Right ventricle myocardium superior (tissue), 1 donor: ENCODE results near the gene PEX26. TPM values are rescaled to one million over a fixed set of nuclear protein-coding genes. Genes with fewer than 3 reads are reported as not detected.
"Not testable (repeated sequence)": the region's sequence is repeated elsewhere in the genome, so short reads cannot be mapped to it uniquely, and the experiment has no call there.

Experiments
- ATAC-seq: fragments of 200-7000 bp; cut with Tn5 transposase; one replicate; pipeline ENCODE4 v1.9.1; 2020; ENCODE audit warnings: mild to moderate bottlenecking; ENCODE audit not compliant: poor library complexity
- DNase-seq: peaks from one replicate; pipeline ENCODE4 v3.0.0-alpha.2; 2020
- intact Hi-C: fragments of 100-400 bp; cut with DNase I; formaldehyde crosslinking; loops from one replicate; pipeline ENCODE4 v1.11.2; 2022
- total RNA-seq: library from RNA; stranded (reverse); fragmentation: NEBNext Ultra II Directional; extraction: Animal tissue kit (Norgen Biotek cat#: 25700); gene quantifications from one replicate; pipeline ENCODE4 v1.2.1, GENCODE V29; 2021
- donor health status: DM: no; HTN: yes; CAD: no; lungs with severe emphysema.

PEX26 gene
- total RNA-seq, 1 donor from 2014 or later: 20.3 TPM

DNA sequence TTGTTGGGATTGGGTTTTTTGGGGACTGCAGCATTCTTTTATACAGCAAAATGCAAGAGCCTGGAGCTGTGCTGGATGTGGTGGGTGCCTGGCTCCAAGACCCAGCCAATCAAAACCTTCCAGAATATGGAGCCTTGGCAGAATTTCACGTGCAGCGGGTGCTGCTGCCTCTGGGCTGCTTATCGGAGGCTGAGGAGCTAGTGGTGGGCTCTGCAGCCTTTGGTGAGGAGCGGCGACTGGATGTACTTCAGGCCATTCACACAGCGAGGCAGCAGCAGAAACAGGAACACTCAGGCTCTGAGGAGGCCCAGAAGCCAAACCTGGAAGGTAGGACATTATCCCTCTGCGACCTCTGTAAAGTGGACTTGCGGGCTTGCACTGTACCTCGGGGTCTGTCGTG is 5.6 kb downstream of the PEX26 start:
- no peak for ATAC-seq
- intact Hi-C loops: no loop called here
- DNase-seq: no peak

DNA sequence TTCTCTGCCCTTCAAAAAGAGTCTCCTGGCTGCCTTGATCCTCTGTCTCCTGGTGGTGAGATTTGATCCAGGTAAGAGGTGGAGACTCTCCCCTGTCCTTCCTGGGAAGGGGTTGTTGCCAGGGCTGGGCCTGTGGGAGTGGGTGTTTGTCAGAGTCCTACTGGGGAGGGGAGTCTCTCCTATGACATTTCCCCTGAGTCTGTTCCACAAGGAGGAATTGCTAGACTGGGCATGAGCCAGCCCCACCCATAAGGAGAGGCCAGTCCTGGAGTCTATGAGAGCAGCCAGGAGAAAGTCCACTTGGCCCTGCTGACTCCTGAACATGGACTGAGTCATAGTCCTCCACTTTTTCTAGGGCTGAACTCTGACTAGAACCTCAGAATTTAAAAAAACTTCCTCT is 7.4 kb downstream of the PEX26 start:
- ATAC-seq (no peak), DNase-seq (no peak)
- intact Hi-C loops: no loop called here

DNA sequence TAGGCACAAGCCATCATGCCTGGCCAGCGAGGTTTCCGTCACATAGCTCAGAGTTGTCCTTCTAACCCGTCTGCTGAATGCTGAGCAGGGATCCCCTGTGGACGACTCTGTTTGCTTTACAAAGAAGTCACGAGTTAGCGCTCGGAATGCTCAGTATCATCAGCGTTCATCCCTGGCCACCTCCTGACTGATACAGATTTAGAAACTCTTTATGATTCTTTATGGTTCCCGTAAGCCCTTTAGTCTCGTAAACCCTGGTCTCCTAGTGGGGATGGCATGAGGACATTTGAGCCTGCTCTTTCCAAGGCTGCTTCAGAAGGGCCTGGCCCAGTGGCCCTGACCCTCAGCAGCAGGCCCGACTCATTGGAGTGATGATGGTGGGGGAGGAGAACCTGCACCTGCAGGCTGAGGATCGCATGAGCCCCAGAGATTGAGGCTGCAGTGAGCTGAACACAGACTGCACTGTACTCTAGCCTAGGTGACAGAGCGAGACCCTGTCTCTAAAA is 9.6 kb downstream of the PEX26 start:
- intact Hi-C loops: no loop called here
- no peak for DNase-seq
- no peak for ATAC-seq

DNA sequence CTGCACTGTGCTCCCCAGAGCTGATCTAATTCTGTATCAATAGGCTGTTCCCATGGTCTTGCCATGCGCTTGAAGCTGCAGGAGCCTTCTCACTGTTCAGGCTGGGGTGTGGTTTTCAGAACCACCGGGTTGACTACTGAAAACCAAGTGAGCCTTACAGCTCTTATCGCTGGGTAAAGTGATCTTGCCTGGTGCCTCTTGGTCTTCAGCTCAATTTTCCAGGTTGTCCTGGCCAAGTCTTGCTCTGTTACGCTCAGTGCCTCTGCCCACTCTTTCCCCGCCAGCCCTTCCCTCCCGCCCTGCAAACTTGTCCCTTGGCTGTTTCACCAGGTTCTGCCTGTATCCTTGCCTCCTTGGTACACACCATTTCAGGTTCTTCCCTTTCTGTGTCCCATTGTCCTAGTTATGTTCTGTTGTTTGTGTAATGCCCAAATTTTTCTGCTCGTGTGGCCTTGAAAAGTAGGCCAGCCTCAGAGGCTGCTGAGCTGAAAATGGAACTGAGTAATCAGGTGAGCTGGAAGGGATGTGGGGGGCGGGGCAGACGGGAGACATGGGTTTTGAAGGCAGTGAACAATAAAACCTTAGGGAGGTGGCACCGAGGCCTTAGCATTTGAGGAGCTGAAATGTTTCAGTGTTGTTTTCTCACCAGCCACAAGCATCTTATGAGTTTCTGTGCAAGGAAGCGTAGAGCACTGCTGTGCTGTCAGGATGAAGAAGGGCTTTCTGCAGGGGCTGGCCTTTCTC is 11.2 kb downstream of the PEX26 start:
- ATAC-seq: no peak
- no peak for DNase-seq
- intact Hi-C loops: no loop called here

DNA sequence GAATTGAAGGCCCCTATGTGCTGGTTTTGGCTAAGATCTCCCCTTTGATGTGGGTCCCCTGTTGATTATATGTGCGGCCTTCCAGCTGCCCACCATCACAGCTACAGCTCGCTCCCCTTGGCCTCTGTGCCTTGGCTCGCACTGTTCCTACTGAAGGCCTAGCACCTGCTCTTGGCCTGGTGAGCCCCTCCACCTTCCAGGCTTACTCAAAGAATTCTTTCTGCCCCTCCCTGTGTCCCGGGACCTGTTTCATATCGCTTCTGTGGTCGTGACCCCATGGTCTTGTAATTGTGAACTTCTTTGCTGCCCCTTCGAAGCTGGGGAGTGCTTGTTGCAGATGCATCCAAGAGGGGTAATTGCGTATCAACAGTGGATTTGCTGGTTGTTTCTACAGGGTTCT is 12.5 kb downstream of the PEX26 start:
- intact Hi-C loops: no loop called here
- no peak for ATAC-seq

DNA sequence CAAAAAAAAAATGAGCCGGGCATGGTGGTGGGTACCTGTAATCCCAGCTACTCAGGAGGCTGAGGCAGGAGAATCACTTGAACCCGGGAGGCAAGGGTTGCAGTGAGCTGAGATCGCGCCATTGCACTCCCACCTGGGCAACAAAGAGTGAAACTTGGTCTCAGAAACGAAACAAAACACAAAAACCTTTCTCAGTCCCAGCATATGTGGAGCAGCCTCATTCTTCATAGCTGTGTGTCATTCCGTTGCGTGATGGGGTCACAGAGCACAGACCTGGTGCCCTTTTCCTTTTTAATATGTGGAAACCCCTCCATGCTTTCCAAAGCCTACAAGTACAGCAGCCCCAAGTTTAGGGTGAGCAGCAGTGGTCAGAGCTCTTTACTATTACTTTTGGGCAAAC is 13.7 kb downstream of the PEX26 start:
- peak; percentile 23 for ATAC-seq

More for the DNA sequence above, 12.5 kb downstream of the PEX26 start:
- DNase-seq: no peak

DNA sequence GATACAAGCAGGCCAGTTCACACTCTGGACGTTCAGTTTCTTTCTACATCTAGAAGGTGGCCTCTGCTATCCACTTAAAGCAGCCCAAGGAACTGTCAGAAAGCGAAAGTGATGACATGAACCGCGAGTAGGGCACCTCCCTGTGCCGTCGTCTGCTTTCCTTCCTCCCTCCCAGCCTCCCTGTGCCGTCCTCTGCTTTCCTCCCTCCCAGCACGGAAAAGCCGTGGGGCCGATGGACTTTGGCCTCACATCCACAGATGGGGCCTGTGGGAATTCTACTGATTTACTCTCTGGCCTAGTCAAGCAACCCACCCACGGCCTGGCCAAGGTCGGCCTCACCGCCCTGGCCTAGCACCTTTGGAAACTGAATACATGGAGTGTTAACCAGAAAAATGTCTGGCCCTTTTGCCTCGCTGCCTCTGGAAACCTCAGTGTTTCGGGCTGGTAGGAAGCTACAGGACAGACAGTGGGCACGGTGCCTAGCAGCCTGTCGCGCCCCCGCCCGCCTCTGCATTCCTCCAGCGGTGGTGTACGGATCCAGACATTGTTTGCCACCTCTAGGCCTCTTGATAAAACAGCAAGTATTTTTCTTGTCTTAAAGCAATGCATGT is 14.2 kb downstream of the PEX26 start:
- DNase-seq (peak; percentile 88), ATAC-seq (peak; percentile 88)
- intact Hi-C loops: no loop called here

More for the DNA sequence above, 13.7 kb downstream of the PEX26 start:
- intact Hi-C loops: no loop called here
- no peak for DNase-seq

DNA sequence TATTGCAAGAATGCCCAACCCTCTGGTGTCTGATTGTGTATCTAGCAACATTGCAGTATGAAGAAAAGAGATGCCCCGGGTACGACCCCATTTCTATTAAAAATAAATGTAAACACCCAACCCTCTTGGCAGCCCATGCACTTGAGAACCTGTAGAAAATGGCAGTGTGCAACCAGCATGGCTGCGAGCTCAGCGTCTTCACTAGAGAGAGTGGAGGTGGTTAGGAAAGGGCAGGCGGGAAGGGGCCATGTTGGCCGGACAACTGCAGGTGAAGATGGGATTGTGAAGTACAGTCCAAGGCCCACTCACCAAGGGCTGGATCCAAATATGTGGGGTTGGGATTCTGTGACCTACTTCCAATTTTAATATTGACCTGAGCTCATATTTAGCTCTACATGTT is 15.9 kb downstream of the PEX26 start:
- DNase-seq (no peak), ATAC-seq (no peak)
- intact Hi-C loops: no loop called here

DNA sequence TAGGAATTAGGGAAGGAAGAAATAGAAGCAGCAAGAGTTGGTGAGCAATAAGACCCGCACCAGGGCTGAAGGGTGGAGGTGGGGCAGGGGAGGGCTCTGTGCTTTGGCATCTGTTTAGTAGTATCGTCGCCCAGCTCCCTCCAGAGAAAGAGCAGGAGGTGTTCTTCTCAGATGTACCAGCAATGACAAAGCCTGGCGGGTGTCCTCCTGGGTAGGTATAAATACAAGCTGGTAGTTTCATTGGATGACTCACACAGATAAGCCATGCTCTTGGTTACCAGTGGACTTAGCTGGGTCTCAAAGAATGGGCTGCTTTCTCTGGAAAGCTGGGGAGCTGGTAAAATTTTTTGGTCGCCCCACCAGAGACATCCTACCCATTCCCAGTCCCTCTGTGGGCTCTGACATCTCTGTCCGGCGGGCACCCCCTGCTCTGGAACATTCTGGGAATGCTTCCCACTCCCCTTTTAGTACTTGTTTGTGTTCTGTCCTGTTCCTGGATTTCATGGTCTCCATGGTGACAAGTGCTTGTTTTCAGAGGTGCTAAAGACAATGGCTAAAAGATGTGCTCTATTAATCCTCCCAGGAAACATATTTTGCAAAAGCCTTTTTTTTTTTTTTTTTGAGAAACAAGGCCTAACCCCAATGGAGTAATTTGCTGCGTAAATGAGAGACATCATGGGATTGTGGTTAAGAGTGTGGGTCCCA is 17.5 kb downstream of the PEX26 start:
- ATAC-seq (peak; percentile 7), DNase-seq (no peak)
- intact Hi-C loops: no loop called here

DNA sequence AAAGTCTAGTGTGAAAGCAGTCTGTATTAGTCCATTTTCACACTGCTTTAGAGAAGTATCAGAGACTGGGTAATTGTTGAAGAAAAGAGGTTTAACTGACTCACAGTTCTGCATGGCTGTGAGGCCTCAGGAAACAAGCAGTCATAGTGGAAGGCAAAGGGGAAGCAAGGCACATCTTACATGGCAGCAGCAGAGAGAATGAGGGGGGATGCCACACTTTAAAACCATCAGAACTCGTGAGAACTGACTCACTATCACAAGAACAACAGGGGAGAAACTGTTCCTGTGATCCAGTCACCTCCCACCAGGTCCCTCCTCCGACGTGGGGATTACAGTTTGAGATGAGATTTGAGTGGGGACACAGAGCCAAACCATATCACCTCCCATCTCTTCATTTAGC is 19.0 kb downstream of the PEX26 start:
- intact Hi-C loops: no loop called here
- no peak for ATAC-seq
- DNase-seq: no peak

DNA sequence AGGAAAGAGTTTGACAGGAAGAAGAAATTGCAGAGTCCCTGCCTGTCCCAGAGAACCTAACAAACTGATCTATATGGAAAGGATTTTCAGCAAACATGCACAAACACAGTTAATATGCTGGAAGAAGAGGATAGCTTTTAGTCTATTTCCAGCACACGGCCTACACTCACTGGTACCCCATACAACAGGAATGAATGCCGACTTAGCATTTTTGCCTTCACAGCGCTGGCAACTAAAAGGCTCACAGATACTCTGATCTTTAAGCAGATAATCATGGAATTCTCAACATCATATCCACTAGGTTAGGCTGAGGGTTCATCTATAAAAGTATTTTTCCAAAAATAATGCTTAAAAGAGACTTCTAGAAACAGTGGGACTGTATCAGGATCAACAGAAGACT is 23.0 kb downstream of the PEX26 start:
- intact Hi-C loops: no loop called here
- DNase-seq (no peak), ATAC-seq (no peak)

DNA sequence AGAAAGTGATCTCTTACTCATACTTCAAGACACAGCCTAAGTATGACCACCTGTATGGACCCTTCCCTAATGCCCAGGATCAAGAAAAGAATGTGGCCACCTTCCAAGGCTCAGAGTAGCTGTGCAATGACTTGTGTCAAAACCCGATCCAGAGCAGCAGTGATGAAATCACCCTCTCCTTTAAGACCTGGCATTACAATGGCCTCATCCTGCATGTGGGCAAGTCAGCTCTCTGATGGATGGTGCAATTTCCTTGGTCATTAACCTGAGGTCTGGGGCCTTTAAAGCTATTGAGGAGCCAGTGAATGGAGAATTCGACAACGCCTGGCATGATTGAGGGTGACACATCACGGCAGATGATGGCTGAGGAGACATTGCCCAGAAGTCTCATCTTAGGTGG is 23.7 kb downstream of the PEX26 start:
- DNase-seq (no peak), ATAC-seq (no peak)
- intact Hi-C loops: no loop called here

DNA sequence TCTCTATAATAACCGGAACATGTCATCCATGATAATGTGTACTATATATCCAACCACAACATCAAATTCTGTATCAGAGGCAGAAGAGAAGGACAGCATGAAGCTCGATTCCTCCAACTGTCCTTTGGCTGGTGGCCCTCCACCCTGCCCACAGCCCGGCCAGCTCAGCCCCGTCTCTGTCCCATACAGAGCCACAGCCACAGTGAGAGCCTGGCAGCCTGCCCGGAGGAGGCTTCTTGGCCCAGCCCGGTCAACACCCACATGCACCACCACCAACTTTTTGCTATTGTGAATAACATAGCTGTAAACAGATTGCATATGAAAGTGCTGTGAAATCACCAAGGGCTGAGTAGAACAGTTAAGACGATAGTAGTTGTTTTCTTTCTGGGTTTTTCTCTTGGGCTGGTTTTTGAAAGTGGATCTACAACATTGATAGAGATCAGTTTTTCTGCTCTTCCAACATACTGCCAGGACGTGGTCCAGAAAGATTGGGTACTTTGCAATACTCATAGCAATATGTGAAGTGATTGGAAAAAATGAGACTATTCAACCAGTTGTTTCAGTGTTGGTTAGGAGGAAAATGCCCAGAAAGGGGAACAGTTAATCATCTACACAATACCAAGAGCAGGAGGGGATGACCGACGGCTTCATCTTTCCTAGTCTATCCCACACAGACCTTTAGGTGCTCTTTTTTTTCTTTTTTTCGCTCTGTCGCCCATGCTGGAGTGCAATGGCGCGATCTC is 25.9 kb downstream of the PEX26 start:
- DNase-seq (no peak), ATAC-seq (peak; percentile 43)

DNA sequence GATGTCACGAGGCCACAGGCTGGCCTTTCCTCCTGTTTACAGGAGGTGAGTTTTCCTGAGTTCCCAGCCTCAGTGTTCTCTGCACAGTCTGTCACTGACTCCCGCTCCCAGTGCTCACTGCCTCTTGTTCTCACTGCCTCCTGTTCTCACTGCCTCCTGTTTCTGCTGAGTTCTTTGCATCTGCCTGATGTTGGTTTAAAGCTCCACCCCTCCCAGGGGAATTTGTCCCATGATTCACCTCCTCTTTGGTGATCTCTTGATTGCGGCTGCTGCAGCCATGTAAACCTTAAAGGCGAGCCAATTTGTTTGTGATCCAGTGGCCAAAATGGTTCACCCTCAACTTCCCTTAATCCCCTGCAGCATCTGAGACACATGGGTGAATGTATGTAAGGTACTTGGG is 26.8 kb downstream of the PEX26 start:
- intact Hi-C loops: no loop called here
- ATAC-seq: no peak
- no peak for DNase-seq

More for the DNA sequence above, 25.9 kb downstream of the PEX26 start:
- intact Hi-C loops: no loop called here

DNA sequence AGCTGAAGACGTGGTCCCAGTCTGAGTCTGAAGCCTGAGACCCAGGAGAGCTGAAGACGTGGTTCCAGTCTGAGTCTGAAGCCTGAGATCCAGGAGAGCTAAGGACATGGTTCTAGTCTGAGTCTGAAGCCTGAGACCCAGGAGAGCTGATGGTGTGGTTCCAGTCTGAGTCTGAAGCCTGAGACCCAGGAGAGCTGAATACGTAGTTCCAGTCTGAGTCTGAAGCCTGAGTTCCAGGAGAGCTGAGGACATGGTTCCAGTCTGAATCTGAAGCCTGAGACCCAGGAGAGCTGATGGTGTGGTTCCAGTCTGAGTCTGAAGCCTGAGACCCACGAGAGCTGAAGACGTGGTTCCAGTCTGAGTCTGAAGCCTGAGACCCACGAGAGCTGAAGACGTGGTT is 28.2 kb downstream of the PEX26 start:
- ATAC-seq, DNase-seq, intact Hi-C loops: not testable (repeated sequence)

DNA sequence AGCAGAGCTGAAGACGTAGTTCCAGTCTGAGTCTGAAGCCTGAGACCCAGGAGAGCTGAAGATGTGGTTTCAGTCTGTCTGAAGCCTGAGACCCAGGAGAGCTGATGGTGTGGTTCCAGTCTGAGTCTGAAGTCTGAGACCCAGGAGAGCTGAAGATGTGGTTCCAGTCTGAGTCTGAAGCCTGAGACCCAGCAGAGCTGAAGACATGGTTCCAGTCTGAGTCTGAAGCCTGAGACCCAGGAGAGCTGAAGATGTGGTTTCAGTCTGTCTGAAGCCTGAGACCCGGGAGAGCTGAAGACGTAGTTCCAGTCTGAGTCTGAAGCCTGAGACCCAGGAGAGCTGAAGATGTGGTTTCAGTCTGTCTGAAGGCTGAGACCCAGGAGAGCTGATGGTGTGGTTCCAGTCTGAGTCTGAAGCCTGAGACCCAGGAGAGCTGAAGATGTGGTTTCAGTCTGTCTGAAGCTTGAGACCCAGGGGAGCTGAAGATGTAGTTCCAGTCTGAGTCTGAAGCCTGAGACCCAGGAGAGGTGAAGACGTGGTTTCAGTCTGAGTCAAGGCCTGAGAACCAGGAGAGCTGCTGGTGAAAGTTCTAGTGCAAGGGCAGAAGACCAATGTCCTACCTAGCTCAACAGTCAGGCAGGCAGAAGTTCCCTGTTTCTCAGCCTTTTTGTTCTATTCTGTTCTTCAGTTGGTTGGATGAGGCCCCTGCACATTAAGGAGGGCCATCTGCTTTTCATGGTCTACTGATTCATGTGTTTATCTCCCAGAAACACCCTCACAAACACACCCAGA is 29.0 kb downstream of the PEX26 start:
- ATAC-seq, intact Hi-C loops, DNase-seq: not testable (repeated sequence)

DNA sequence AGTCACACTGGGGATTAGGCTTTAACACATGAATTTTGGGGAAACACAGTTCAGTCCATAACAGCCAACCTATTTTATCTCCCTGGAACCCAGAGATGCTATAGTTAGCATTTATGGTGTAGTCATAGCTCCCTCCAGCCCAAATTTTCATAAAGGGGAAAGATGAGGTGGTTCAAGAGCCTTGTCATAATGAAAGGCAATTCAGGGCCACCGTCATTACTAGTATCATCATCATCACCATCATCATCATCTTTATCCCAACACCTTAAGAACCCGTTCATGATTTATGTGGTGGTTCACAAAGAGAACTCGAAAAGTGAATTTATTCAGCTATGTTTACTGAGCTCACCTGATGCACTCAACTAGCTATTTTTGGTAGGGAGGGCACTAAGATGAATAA is 30.4 kb downstream of the PEX26 start:
- DNase-seq (no peak), ATAC-seq (no peak)
- intact Hi-C loops: no loop called here

DNA sequence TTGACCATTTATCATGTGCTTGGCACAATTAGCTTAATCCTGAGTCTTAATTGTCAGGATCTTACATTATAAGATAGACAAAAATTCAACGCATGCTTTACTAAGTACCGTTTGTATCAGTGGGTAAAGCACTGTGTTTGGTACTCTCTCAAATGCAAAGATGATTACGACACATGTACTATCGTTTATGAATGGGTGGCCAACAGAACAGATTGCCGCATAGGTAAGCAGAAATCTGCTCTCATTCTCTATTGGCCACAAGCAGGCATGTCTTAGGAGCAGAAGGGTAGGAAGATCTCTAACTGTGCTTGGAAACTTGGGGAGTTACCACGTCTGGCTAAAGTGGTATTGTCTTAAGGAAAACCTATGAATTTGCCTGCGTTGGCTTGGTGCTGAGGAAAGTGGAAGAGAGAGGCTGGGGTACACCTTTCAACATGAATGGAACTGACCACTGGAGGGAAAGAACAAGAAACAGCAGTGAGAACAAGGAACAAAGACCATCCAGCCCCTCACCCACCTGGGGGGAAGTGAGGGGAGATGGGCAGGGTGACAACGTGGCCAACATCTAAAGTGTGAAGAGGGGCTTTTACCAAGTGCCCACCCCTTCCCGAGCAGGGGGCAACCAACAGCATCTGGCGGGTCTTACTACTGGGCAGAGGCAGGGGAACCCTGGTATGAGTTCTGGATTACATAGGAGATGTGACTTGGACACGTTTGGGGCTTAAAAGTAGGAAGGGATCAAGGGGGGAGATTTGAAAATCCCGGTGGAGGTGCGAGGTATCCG is 31.8 kb downstream of the PEX26 start:
- intact Hi-C loops: no loop called here
- DNase-seq (no peak), ATAC-seq (no peak)
